Naive thymus-derived CD8-positive, alpha-beta T cell (primary cell): Measurements from ENCODE around the gene PSMG3. TPM values are rescaled to one million over a fixed set of nuclear protein-coding genes. Genes with fewer than 3 reads are reported as not detected.
A peak's percentile ranks its signal among the peaks of the same experiment; 100 is the strongest.

Source experiments
- ATAC-seq, 2 donors: fragments of 150-1000 bp; cut with Tn5 transposase in 1 of 2; sonication (Bioruptor Pico), chemical (Tn5 transposase) in 1 of 2; 1 replicate in 1 of 2; 2 replicates in 1 of 2; pipeline ENCODE4 v1.10.0; 2021; ENCODE audit warnings: mild to moderate bottlenecking in 2 of 2, moderate library complexity in 2 of 2
- POLR2A ChIA-PET: fragments of 350-600 bp; sonication (Branson Sonifier 250); formaldehyde crosslinking; loops from one replicate; lab custom pipeline; 2021; ENCODE audit warnings: antibody characterized with exemption; lab: Charles Lee
- DNase-seq, 10 donors: peaks; one replicate each; pipeline versions ENCODE4 v3.0.0 to v3.0.0-alpha.2; 2020 to 2022
- H3K27ac Mint-ChIP-seq, 10 donors: one replicate each; pipeline ENCODE4 v1.8.0; 2020 to 2022; ENCODE audit warnings: mild to moderate bottlenecking in 10 of 10, mixed read lengths in 10 of 10, moderate library complexity in 4 of 10, inconsistent platforms in 1 of 10
- H3K27me3 Mint-ChIP-seq, 5 donors: one replicate each; pipeline ENCODE4 v1.8.0; 2021 to 2022; ENCODE audit warnings: mixed read lengths in 5 of 5
- H3K36me3 Mint-ChIP-seq, 3 donors: one replicate each; pipeline ENCODE4 v1.8.0; 2020 to 2022; ENCODE audit warnings: mixed read lengths in 3 of 3, mild to moderate bottlenecking in 2 of 3, inconsistent platforms in 1 of 3
- H3K4me1 Mint-ChIP-seq, 4 donors: one replicate each; pipeline ENCODE4 v1.8.0; 2021 to 2022; ENCODE audit warnings: mixed read lengths in 4 of 4
- H3K4me3 Mint-ChIP-seq, 10 donors: one replicate each; pipeline ENCODE4 v1.8.0; 2020 to 2022; ENCODE audit warnings: mild to moderate bottlenecking in 10 of 10, mixed read lengths in 10 of 10, moderate library complexity in 6 of 10, inconsistent platforms in 1 of 10
- H3K9me3 Mint-ChIP-seq, 9 donors: one replicate each; pipeline ENCODE4 v1.8.0; 2020 to 2022; ENCODE audit warnings: mixed read lengths in 9 of 9, mild to moderate bottlenecking in 3 of 9, inconsistent platforms in 1 of 9, moderate library complexity in 1 of 9
- polyA plus RNA-seq, 3 donors: library from polyadenylated mRNA; unstranded; fragments of 300-500 nt; fragmentation: Illumina TruSeq; gene quantifications; one replicate each; pipeline ENCODE4 v1.2.3, GENCODE V29; 2021
- total RNA-seq, 8 experiments: library from RNA in 2 of 8; stranded (reverse) in 2 of 8; gene quantifications; one replicate each; pipeline ENCODE4 v1.2.3 and lab custom pipeline; 2021 to 2026

The PSMG3 gene
- total and polyA plus RNA-seq, 5 experiments from 2014 or later, result 24.3 to 45.8 (median 43.5) TPM

DNA sequence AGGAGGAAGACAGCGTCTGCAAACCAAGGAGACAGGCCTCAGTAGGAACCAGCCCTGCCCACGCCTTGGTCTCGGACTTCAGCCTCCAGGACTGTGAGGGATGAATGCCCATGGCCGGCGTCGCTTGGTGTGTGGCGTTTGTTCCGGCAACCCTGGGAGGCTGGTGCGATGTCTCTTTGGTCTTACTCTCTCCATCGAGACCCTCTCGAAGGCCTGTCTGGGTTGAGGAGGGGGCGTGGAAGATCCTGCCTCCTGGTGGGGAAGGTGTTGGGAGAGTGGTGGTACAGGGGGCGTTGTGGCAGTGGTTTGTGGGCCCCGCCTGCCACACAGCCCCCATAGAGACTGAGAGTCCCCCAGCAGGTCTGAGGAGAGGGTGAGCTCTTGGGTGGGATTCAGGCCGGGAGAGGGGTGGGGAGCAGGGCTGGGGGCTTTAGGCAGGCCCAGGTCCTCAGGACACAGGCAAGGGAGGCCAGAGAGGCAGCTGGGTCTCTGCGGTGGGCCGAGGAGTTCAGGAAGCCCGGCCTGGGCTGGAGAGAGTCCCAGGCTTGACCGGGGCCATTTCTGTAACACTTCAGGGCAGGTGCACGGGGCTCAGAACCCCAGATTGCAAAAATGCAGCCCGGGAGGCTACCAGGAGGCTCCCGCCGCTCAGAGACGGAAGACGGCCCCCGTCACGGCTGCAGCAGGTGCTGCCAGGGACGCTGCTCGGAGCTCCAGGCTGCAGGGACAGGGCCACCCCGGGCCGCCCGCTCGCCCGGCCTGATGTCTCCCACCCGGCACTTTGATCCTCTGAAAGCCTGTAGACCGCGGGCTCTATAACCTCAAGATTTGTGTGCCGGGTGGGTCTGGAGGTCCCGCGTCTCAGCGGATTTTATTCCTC, 33.8 kb upstream of the PSMG3 start:
- POLR2A ChIA-PET, result no interaction called here
- ATAC-seq (no peak), DNase-seq (peak in 1 of 10 donors; percentile 7)
- Mint-ChIP-seq H3K9me3 (no peaks in the 10 kb centered on the region), H3K4me3 (no peak overlapping the region), H3K27me3 (peaks cover 0 to 20% (median 9%) of the 10 kb centered on the region in 5 donors), H3K27ac (no peak overlapping the region), H3K4me1 (peaks cover 2 to 7% (median 3%) of the 10 kb centered on the region in 4 donors), H3K36me3 (no peaks in the 10 kb centered on the region)

DNA sequence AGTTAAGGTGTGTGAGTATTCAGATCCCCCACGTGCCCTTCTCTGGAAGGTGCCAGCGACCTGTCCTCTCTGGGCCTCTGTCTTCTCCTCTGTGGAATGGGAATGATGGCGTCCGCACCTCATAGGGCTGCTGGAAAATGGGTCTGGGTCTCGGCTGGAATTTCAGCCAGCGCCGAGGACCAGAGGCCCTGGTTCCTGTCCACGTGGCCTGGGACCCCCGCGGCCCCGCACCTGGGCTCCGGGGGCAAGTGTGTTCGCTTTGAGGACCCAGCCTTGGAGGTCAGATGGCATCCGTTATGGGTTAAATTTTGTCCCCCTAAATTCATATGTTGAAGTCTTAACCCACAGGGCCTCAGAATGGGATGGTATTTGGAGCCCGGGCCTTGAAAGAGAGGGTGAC, 32.6 kb upstream of the PSMG3 start:
- POLR2A ChIA-PET, result no interaction called here
- ATAC-seq, result no peak
- no peak for DNase-seq
- Mint-ChIP-seq H3K27me3 (peaks cover 0 to 16% (median 8%) of the 10 kb centered on the region in 5 donors), H3K27ac (no peak overlapping the region), H3K4me3 (no peak overlapping the region), H3K36me3 (no peaks in the 10 kb centered on the region), H3K4me1 (peaks cover 1 to 6% (median 3%) of the 10 kb centered on the region in 4 donors), H3K9me3 (no peaks in the 10 kb centered on the region)

DNA sequence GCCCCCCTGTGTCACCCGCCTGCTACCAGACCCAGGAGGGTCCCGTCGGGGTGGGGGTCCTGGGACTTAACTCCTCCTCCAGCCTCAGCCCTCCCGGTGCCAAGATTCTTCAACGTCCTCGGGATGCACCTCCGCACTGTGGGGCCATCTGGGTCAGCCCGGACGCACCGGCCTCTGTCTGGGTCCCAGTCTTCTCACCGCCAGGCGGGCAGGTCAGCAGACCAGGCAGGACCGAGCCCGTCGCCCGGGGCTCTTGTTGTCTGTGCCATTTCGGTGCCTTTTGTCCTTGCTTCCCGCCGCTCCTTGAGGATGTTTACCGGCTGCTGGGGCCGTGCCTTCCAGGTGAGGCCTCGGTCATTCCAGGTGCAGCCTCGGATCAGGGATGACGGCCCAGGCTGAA, 32.1 kb upstream of the PSMG3 start:
- POLR2A ChIA-PET, result no interaction called here
- peak in 1 of 10 donors; percentile 55 for DNase-seq
- Mint-ChIP-seq H3K4me1 (peaks cover 0 to 2% (median 1%) of the 10 kb centered on the region in 4 donors), H3K27me3 (peaks cover 0 to 12% (median 8%) of the 10 kb centered on the region in 5 donors), H3K4me3 (no peak overlapping the region), H3K9me3 (no peaks in the 10 kb centered on the region), H3K27ac (no peak overlapping the region), H3K36me3 (no peaks in the 10 kb centered on the region)
- ATAC-seq, result no peak

DNA sequence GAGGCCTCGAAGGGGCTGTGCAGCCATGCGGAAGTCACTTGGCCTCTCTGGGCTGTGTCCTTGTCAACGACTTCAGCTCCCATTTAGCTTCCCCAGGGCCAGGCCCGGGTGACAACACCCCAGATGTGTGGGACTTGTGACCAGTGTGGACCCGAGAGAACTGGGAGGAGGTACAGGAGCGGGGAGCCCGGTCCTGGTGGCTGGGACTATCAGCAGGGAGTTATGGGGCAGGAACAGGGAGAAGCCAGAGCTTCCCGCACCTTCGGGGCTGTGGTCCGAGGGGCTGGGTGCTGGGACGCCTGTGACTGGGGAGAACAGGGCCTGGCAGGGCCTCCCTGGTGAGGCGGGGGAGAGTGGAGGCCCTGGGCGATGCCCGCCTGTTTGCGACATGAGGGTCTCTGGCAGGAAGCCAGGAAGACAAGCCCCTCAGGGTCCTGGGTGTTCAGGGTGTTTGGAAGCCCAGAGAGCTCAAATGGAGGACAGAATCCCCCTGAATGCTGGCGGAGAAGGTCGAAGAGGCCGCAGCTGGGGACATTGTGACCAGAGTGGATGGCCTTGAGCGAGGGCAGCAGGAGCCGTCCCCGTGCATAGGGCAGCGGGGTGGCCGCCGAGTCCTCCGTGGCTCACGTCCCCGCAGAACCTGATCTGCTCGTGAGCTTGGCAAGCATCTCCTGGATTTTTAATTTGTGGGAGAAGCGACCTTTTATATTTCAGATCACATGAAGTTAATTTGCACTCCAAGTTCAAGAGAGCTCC, 30.0 kb upstream of the PSMG3 start:
- Mint-ChIP-seq H3K9me3 (no peaks in the 10 kb centered on the region), H3K36me3 (no peaks in the 10 kb centered on the region), H3K4me3 (no peak overlapping the region), H3K4me1 (peaks cover 0 to 2% (median 0%) of the 10 kb centered on the region in 4 donors), H3K27ac (no peak overlapping the region), H3K27me3 (peaks cover 0 to 11% (median 0%) of the 10 kb centered on the region in 5 donors)
- DNase-seq, result peak in 1 of 10 donors; percentile 36
- POLR2A ChIA-PET, result interaction anchor here (1.0 kb wide), 1 partner anchor 13 kb away, joined by 3 read pairs; no protein-coding TSS in a partner anchor
- ATAC-seq, result no peak

DNA sequence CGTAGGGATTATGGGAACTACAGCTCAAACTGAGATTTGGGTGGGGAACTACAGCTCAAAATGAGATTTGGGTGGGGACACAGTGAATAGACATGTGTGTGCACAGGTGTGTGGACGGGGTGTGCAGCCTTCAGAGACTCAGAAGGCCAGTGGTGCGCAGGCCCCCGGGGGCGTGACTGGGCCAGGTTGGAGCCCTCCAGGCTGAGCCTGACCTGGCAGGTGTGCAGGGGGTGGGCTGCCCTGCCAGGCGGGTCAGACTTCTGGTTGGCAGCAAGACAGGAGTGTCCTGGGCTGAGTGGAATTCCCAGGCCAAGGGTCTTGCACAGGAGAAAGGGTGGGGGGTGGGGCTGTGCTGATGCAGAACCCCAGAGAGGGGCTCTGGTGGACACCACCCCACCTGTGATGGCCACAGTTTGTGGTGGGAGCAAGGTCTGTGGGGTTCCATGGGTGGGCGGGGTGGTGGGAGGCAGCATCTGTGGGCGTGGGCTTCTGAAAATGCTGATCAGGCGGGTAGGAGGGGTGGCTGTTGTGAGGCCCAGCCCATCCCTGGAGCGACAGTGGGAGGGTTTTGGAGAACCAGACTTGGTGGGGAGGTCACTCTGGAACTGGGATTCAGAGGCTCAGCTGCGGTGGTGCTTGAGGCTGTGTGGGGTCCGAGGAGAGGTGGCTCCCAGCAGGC, 29.3 kb upstream of the PSMG3 start:
- Mint-ChIP-seq H3K27ac (no peak overlapping the region), H3K9me3 (no peaks in the 10 kb centered on the region), H3K27me3 (peaks cover 0 to 12% (median 0%) of the 10 kb centered on the region in 5 donors), H3K4me1 (peaks cover 0 to 2% (median 0%) of the 10 kb centered on the region in 4 donors), H3K36me3 (no peaks in the 10 kb centered on the region), H3K4me3 (no peak overlapping the region)
- no peak for DNase-seq
- POLR2A ChIA-PET, result interaction anchor here (1.0 kb wide), 1 partner anchor 12 kb away, joined by 3 read pairs; no protein-coding TSS in a partner anchor
- ATAC-seq, result no peak

DNA sequence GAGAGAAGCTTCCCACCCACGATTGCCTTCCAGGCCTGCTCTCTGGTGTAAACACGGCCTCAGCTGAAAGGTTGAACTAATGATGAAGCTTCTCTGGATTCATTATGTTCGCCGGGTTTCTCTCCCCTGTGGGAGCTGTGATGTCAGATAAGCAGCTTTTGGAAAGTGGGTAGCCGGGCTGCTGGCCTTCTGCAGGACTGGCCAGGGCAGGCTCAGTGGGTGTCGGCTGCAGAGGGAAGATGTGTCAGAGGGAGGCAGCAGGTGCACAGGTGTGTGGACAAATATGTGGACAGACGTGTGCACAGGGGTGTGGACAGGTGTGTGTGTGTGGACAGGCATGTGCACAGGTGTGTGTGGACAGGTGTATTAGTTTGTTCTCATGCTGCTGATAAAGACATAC, 28.5 kb upstream of the PSMG3 start:
- DNase-seq, result no peak
- no peaks in the 10 kb centered on the region for H3K36me3 Mint-ChIP-seq
- ATAC-seq, result no peak
- peaks cover 0 to 14% (median 0%) of the 10 kb centered on the region in 5 donors for H3K27me3 Mint-ChIP-seq
- POLR2A ChIA-PET, result no interaction called here
- H3K4me3 Mint-ChIP-seq, result no peak overlapping the region
- no peaks in the 10 kb centered on the region for H3K9me3 Mint-ChIP-seq
- H3K27ac Mint-ChIP-seq, result peak overlapping the region in 1 of 10 donors; percentile 62
- peaks cover 0 to 2% (median under 1%) of the 10 kb centered on the region in 4 donors for H3K4me1 Mint-ChIP-seq

DNA sequence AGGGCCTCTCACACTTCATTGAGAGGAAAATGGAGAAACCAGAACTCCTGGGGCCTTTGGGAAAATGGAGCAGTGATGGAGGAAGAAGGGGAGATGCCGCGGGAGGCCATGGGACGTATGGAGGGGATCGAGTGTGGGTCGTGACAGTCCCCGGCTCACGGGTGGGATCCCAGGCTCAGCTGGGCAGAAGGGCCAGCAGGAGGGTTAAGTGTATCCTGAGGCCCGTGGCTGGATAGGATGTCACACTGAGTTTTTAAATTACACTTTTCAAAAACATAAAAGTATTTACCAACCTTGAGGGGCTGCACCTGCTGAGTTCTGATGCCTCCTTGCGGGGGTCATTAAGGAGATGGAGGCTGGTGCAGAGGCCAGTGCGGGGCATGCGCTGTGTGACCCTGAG, 28.0 kb upstream of the PSMG3 start:
- no peak overlapping the region for H3K27ac Mint-ChIP-seq
- no peaks in the 10 kb centered on the region for H3K9me3 Mint-ChIP-seq
- no peak overlapping the region for H3K4me3 Mint-ChIP-seq
- DNase-seq, result no peak
- H3K27me3 Mint-ChIP-seq, result peaks cover 0 to 13% (median 0%) of the 10 kb centered on the region in 5 donors
- peaks cover under 1 to 5% (median 5%) of the 10 kb centered on the region in 4 donors for H3K4me1 Mint-ChIP-seq
- POLR2A ChIA-PET, result no interaction called here
- H3K36me3 Mint-ChIP-seq, result no peaks in the 10 kb centered on the region
- no peak for ATAC-seq

DNA sequence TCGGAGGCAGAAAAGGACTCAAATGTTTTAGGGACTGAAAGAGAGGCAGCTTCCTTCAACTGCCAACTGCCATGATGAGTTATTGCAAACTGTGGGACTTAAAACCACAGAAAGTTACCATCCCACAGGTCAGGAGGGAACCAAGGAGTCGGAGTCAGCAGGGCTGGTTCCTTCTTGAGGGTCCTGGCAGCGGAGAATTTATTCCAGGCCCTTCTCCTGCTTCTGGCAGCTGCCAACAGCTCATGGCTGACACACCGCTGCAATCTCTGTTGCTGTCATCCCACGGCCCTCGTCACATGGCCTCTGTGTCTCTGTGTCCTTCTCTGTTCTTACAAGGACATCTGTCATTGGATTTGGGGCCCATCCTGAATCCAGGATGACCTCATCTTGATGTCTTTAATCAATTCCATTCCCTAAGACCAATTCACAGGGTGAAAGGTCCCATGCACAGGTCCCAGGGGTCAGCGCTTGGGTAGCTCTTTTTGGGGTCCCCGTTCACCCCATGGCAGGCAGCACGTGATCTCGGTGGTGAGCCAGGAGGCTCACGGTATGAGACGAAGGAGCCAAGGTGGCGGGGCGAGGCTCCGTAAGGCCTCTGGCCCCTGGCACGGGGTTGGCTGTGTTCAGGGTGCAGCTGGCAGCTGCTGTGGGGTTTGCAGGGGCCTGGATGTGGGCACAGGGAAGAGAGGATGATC, 27.4 kb upstream of the PSMG3 start:
- H3K36me3 Mint-ChIP-seq, result no peaks in the 10 kb centered on the region
- ATAC-seq (no peak), DNase-seq (no peak)
- peaks cover 0 to 17% (median 2%) of the 10 kb centered on the region in 5 donors for H3K27me3 Mint-ChIP-seq
- POLR2A ChIA-PET, result no interaction called here
- no peaks in the 10 kb centered on the region for H3K9me3 Mint-ChIP-seq
- H3K4me3 Mint-ChIP-seq, result no peak overlapping the region
- H3K4me1 Mint-ChIP-seq, result peaks cover 5 to 11% (median 10%) of the 10 kb centered on the region in 4 donors
- H3K27ac Mint-ChIP-seq, result peak overlapping the region in 1 of 10 donors; percentile 45

DNA sequence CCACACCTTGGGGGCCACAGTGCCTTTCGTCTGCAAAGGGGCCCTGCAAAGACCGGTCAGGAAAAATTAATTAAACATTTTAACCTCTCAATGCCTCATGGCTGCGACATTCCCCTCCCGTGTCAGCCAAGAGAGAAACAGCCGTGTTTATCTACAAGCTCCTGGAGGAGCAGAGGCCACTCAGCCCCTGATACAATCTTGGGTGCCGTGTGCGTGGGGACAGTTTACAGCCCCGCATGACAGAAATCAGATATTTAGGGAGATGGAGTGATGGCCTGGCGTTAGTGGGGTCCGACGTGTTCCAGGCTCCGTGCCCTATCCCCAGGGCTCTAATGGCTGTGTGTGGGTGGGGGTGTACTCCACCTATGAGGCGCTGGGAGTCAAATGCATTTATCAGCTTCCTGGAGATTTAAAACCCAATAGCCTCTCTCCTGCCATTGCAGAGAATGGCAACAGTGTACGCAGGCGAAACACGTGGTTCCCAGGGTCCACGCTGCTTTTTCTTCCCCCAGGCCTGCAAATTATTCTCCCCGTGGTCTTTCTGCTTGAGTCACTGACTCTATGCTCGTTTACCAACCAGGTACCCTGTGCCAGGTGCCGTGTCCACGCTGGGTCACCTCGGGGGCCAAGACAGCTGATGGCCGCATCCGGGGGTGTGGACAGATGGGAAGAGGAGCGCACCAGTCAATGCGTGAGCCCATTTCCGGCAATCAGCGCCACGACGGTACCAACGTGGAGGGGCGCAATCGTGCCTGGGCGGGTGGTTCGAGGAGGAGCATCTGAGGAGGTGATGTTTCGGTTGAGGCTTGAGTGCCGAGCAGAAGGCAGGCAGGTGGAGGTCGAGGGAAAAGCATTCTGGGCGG, 26.6 kb upstream of the PSMG3 start:
- Mint-ChIP-seq H3K9me3 (no peaks in the 10 kb centered on the region), H3K4me3 (peak overlapping the region in 1 of 10 donors; percentile 56), H3K27me3 (peaks cover 5 to 24% (median 8%) of the 10 kb centered on the region in 5 donors), H3K36me3 (no peaks in the 10 kb centered on the region), H3K27ac (no peak overlapping the region), H3K4me1 (peaks cover 13 to 19% (median 18%) of the 10 kb centered on the region in 4 donors)
- DNase-seq (no peak), ATAC-seq (no peak)
- POLR2A ChIA-PET, result no interaction called here

DNA sequence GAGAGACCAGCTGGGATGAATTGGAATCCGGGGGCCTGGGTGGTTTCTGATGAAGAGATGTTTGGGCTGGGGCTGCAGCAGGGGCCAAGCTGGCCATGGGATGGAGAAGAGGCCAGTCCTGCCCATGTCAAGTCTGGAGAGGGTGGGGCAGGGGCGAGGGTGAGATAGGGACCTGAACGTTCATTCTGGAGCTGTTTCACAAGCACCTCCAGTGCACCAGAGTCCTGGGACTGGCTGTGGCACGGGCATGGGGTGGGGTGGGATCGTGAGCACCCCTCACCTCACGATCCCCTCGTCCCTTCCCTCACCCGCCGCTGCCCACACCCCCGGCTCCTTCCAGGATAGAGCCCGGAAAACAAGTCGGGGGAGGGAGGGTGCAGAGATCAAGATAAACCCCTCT, 25.8 kb upstream of the PSMG3 start:
- no peak for ATAC-seq
- POLR2A ChIA-PET, result no interaction called here
- Mint-ChIP-seq H3K9me3 (peaks cover 0 to 1% (median 0%) of the 10 kb centered on the region in 9 donors), H3K36me3 (no peaks in the 10 kb centered on the region), H3K27ac (no peak overlapping the region), H3K4me3 (no peak overlapping the region), H3K27me3 (peaks cover 5 to 31% (median 13%) of the 10 kb centered on the region in 5 donors), H3K4me1 (peaks cover 16 to 27% (median 25%) of the 10 kb centered on the region in 4 donors)
- DNase-seq, result no peak

DNA sequence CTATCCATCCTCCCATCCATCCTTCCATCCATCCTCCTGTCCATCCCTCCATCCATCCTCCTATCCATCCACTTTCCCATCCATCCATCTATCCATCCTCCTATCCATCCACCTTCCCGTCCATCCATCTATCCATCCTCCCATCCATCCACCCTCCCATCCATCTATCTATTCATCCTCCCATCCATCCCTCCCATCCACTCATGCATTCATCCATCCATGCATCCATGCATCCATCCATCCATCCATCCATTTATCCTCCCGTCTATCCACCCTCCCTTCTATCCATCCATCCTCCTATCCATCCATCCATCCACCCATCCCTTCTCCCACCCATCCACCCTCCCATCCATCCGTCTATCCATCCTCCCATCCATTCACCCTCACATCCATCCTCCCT, 25.2 kb upstream of the PSMG3 start:
- ATAC-seq, result no peak
- peak overlapping the region in 3 of 10 donors; percentile 6 to 54 (median 29) for H3K27ac Mint-ChIP-seq
- peaks cover 5 to 31% (median 16%) of the 10 kb centered on the region in 5 donors for H3K27me3 Mint-ChIP-seq
- no peaks in the 10 kb centered on the region for H3K36me3 Mint-ChIP-seq
- H3K9me3 Mint-ChIP-seq, result peaks cover 0 to 1% (median 0%) of the 10 kb centered on the region in 9 donors
- no peak for DNase-seq
- H3K4me3 Mint-ChIP-seq, result no peak overlapping the region
- POLR2A ChIA-PET, result no interaction called here
- H3K4me1 Mint-ChIP-seq, result peaks cover 16 to 30% (median 28%) of the 10 kb centered on the region in 4 donors
